OCI-LY7 (cell line): ENCODE results near the gene ZC3H18. TPM values are rescaled to one million over a fixed set of nuclear protein-coding genes. Genes with fewer than 3 reads are reported as not detected.

Experiments
- BruUV-seq: library from RNA; stranded (reverse); fragments of 400-500 nt; replicated peaks from 2 replicates; lab custom pipeline; 2021; lab: Mats Ljungman, UMichigan
- CTCF ChIA-PET: fragments of 300-600 bp; sonication (Branson Sonifier 250); formaldehyde crosslinking; loops from one replicate; lab custom pipeline; 2022; ENCODE audit warnings: antibody characterized with exemption; ENCODE audit not compliant: unreplicated experiment; lab: Charles Lee
- POLR2A ChIA-PET: fragments of 300-600 bp; sonication (Branson Sonifier 250); formaldehyde crosslinking; loops from one replicate; lab custom pipeline; 2022; ENCODE audit warnings: antibody characterized with exemption; lab: Charles Lee
- DNase-seq: peaks from one replicate; pipeline ENCODE4 v3.0.0-alpha.2; 2015; ENCODE audit warnings: low spot score
- H2AFZ ChIP-seq: fragments of 200-600 bp; sonication (generic), shearing (Covaris generic); 2 replicates; pipeline ENCODE4 v1.6.1; 2014; ENCODE audit warnings: mild to moderate bottlenecking, antibody characterized with exemption, low read length, moderate library complexity
- H3K27ac ChIP-seq: fragments of 200-600 bp; sonication (generic); 2 replicates; pipeline ENCODE4 v1.5.1; 2014; ENCODE audit warnings: mixed run types, low read depth, mild to moderate bottlenecking, moderate library complexity, low read length, inconsistent platforms; ENCODE audit not compliant: poor library complexity, severe bottlenecking
- H3K36me3 ChIP-seq: fragments of 200-600 bp; sonication (generic); 2 replicates; pipeline ENCODE4 v1.6.1; 2014; ENCODE audit warnings: mild to moderate bottlenecking, antibody characterized with exemption, low read length, moderate library complexity, mixed read lengths; ENCODE audit not compliant: insufficient read depth
- H3K4me1 ChIP-seq: fragments of 200-600 bp; sonication (generic); 2 replicates; pipeline ENCODE4 v1.5.1; 2014; ENCODE audit warnings: mild to moderate bottlenecking, low read length; ENCODE audit not compliant: insufficient read depth, poor library complexity, severe bottlenecking
- H3K4me2 ChIP-seq: fragments of 200-600 bp; sonication (generic); 2 replicates; pipeline ENCODE4 v1.6.1; 2014; ENCODE audit warnings: mild to moderate bottlenecking, low read length
- H3K4me3 ChIP-seq: fragments of 200-600 bp; sonication (generic); 2 replicates; pipeline ENCODE4 v1.5.1; 2014; ENCODE audit warnings: mild to moderate bottlenecking, low read depth, low read length; ENCODE audit not compliant: poor library complexity, severe bottlenecking
- H3K79me2 ChIP-seq: fragments of 200-600 bp; sonication (generic); 2 replicates; pipeline ENCODE4 v1.6.1; 2016; ENCODE audit warnings: low read depth, mild to moderate bottlenecking, low read length, moderate library complexity, mixed read lengths; ENCODE audit not compliant: insufficient read depth
- H3K9me2 ChIP-seq: fragments of 200-600 bp; sonication (generic); 2 replicates; pipeline ENCODE4 v1.6.1; 2016; ENCODE audit warnings: mild to moderate bottlenecking, low read length, mixed read lengths; ENCODE audit not compliant: insufficient read depth
- H3K9me3 ChIP-seq: fragments of 200-600 bp; sonication (generic); 2 replicates; pipeline ENCODE4 v1.6.1; 2014; ENCODE audit warnings: mild to moderate bottlenecking, mixed run types, low read length, mixed read lengths
- H4K20me1 ChIP-seq: fragments of 200-600 bp; sonication (generic); 2 replicates; pipeline ENCODE4 v1.6.1; 2014; ENCODE audit warnings: mild to moderate bottlenecking, antibody characterized with exemption, low read length, moderate library complexity, mixed read lengths; ENCODE audit not compliant: insufficient read depth
- CTCF ChIP-seq: fragments of 200-600 bp; sonication (generic); conservative IDR thresholded peaks from 2 replicates; pipeline ENCODE4 v1.5.1; 2014; ENCODE audit warnings: mild to moderate bottlenecking, antibody characterized with exemption, low read length, moderate library complexity, mixed read lengths
- EZH2phosphoT487 ChIP-seq: fragments of 200-600 bp; sonication (generic); IDR thresholded peaks from 2 replicates; pipeline ENCODE4 v1.6.1; 2018; ENCODE audit warnings: low read depth, borderline replicate concordance, mild to moderate bottlenecking, mixed run types, antibody characterized with exemption, low read length, moderate library complexity, mixed read lengths
- intact Hi-C: fragments of 100-400 bp; cut with micrococcal nuclease; formaldehyde crosslinking; loops from one replicate; pipeline ENCODE4 v1.10.0; 2022; ENCODE audit not compliant: unreplicated experiment
- total RNA-seq, 2 experiments: library from RNA; depleted of rRNA in 1 of 2; stranded (reverse); fragments of >200 nt in 1 of 2; shearing (Covaris generic) in 1 of 2; gene quantifications; 2 replicates each; pipeline ENCODE4 v1.2.3, GENCODE V29; 2014 to 2022

ZC3H18 gene
- total RNA-seq, 2 experiments from 2014 or later, result 22.2 to 79.0 TPM

- ChIA-PET CTCF (no interaction called here), POLR2A (no interaction called here)
- Histone ChIP-seq H4K20me1 (peaks cover 17% of the 10 kb centered on the region), H3K36me3 (peaks cover 60% of the 10 kb centered on the region), H3K4me2 (peak overlapping the region; percentile 100), H3K4me3 (peak overlapping the region; percentile 90), H3K4me1 (peaks cover 36% of the 10 kb centered on the region), H3K27ac (peak overlapping the region; percentile 94), H3K9me2 (no peaks in the 10 kb centered on the region), H2AFZ (no peak overlapping the region), H3K9me3 (no peaks in the 10 kb centered on the region), H3K79me2 (peaks cover 31% of the 10 kb centered on the region)
- TF ChIP-seq CTCF (no peak), EZH2phosphoT487 (no peak)
- peak; percentile 54 for DNase-seq
- no TSS peak for BruUV-seq
- intact Hi-C loops, result loop anchor here (2.0 to 5.0 kb wide), 2 partner anchors 15 to 1007 kb away; partner anchors contain the start of genes CHMP1A and SPATA33
Measured at GRCh38 chr16:88649924-88650748, 79.9 kb downstream of the ZC3H18 start.

GRCh38 chr16:88650749-88651275 lies 80.6 kb downstream of the ZC3H18 start, which contains the start of gene CYBA:
CYBA (minus strand) TSS chr16:88651053; CDS start chr16:88651013, 40 bp downstream.
- ChIA-PET POLR2A (no interaction called here), CTCF (no interaction called here)
- no peak within 1 kb of the TSS for H2AFZ ChIP-seq

DNA sequence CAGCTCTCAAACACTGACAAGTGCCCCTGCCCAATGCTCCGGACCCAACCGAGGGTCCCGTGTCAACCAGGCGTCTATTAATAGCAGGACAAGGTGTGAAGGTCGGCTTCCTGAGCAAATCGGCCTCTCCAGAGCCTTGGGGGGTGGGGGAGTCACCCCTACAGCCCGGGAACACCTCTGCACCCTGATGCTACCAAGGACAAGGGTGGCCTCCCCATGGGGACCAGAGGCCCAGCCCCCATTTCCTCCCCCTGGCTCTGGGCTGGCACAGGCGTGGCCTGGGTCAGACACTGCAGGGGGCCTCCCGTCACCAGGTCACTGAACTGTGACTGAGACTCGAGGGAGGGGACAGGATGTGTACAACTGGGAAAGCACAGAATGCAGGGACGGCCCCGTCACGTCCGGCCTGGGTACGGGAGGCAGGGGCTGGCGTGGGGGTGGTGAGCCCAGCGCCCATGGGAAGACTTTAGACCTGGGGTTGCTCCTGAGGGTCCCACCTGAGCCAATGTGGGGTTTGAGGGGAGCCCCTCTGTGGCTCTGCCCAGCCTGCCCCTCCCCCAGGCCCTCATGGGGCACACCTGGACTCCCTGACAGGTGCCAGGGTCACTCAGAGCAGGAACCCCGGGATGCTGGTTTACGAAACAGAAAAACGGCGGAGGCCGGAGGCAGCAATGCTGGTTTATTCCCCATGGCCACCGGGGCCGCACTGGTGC lies 81.2 kb downstream of the ZC3H18 start:
- POLR2A ChIA-PET, result no interaction called here
- peak overlapping the region; percentile 90 for H3K4me3 ChIP-seq
- H3K4me2 ChIP-seq, result peak overlapping the region; percentile 100
- no peaks in the 10 kb centered on the region for H3K9me3 ChIP-seq
- DNase-seq, result peak; percentile 97
- no TSS peak for BruUV-seq
- no peaks in the 10 kb centered on the region for H3K9me2 ChIP-seq
- H3K79me2 ChIP-seq, result peaks cover 31% of the 10 kb centered on the region
- no peak overlapping the region for H2AFZ ChIP-seq
- H4K20me1 ChIP-seq, result peaks cover 17% of the 10 kb centered on the region
- CTCF ChIA-PET, result no interaction called here
- TF ChIP-seq CTCF (no peak), EZH2phosphoT487 (no peak)
- H3K36me3 ChIP-seq, result peaks cover 52% of the 10 kb centered on the region
- H3K4me1 ChIP-seq, result peaks cover 36% of the 10 kb centered on the region
- H3K27ac ChIP-seq, result peak overlapping the region; percentile 94
- intact Hi-C loops, result loop anchor here (1.0 to 5.0 kb wide), 5 partner anchors 12 to 1006 kb away; partner anchors contain the start of genes CHMP1A, MVD and SPATA33

More at GRCh38 chr16:88650749-88651275, 80.6 kb downstream of the ZC3H18 start, which contains the start of gene CYBA:
- H3K4me1 ChIP-seq, result peaks cover 36% of the 10 kb centered on the region
- BruUV-seq, result no TSS peak
- H4K20me1 ChIP-seq, result peaks cover 17% of the 10 kb centered on the region
- no peaks in the 10 kb centered on the region for H3K9me3 ChIP-seq
- TF ChIP-seq EZH2phosphoT487, result no peak
- H3K4me2 ChIP-seq, result peak within 1 kb of the TSS; percentile 100
- DNase-seq, result peak; percentile 88
- peak within 1 kb of the TSS; percentile 90 for H3K4me3 ChIP-seq
- intact Hi-C loops, result loop anchor here (1.0 to 5.0 kb wide), 5 partner anchors 12 to 1006 kb away; partner anchors contain the start of genes CHMP1A, MVD and SPATA33
- peaks cover 31% of the 10 kb centered on the region for H3K79me2 ChIP-seq
- peak within 1 kb of the TSS; percentile 94 for H3K27ac ChIP-seq
- peaks cover 59% of the 10 kb centered on the region for H3K36me3 ChIP-seq
- no peaks in the 10 kb centered on the region for H3K9me2 ChIP-seq
